Posterior cingulate gyrus (tissue), 11 donors: ENCODE data around the gene OR5B2.
"Not testable (repeated sequence)": the region's sequence is repeated elsewhere in the genome, so short reads cannot be mapped to it uniquely, and the experiment has no call there.

ENCODE experiments used
- DNase-seq, 10 donors: peaks; one replicate each; pipeline versions ENCODE4 v3.0.0 to v3.0.0-alpha.2; 2020 to 2021; ENCODE audit warnings: mixed read lengths in 3 of 10
- intact Hi-C: fragments of 100-400 bp; cut with DNase I; formaldehyde crosslinking; loops from one replicate; pipeline ENCODE4 v1.15.1; 2023

The OR5B2 gene

DNA sequence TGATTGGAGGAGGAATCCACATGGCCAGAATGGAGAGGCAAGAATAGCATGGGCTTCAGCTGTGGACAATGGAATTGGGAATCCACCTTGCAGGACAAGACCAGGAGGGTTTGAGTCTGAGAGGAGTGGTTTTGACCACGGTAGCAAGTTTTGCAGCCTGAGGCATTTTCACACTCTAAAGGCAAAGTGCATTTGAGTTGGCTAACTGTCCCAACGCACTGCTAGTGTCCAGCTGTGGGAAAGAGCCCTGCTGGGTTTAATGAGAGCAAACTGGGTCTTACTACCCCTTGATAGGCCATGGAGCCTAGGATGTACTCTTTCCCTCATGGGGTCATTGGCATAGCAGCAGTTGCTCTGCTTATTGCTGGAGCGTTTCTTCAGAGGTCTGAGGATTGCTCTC lies at the start of gene OR5B2:
OR5B2 (minus strand) TSS at position 101 of the 400 bp plus-strand sequence. CDS start 4,860 bp downstream, outside the sequence.
- DNase-seq: no peak
- intact Hi-C loops: no loop called here

DNA sequence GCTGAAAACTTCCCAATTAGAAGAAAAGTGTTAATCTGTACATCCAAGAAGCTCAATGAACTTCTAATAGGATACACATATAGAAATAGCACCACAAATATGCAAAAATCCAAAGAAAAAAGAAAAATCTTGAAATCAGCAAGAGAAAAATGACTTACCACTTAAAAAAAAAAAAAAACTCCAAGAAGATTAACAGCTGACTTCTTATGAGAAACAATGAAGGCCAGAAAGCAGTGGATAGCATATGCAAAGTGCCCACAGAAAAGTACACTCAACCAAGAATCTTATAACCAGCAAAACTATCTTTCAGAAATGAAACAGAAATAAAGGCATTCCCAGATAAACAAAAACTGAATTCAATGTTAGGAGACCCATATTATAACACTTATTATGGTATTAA lies 44.0 kb upstream of the OR5B2 start:
- DNase-seq: no peak
- intact Hi-C loops: no loop called here

GRCh38 chr11:58466293-58466692 lies 38.4 kb upstream of the OR5B2 start:
- intact Hi-C loops: no loop called here
- no peak for DNase-seq

- intact Hi-C loops: no loop called here
- DNase-seq: no peak
Measured at GRCh38 chr11:58465690-58466089, 37.8 kb upstream of the OR5B2 start.

DNA sequence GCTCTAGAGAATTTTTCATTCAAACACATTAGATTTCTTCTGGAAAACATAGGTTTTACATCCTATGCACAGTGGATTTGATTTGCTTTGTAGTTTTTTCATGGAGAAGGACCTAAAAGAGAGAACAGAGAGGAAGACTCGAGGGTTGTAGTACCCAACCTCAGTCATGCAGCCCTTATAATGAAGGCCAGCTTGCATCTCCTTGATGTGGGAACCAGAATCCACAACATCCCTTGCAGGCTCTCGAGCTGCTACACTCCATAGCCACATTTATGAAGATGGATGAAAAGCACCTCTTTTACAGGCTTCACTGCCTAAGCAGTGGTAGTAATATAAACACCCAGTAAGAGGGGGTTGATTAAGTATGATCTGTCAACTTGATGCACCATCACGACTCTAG lies 23.7 kb upstream of the OR5B2 start:
- no peak for DNase-seq
- intact Hi-C loops: no loop called here

DNA sequence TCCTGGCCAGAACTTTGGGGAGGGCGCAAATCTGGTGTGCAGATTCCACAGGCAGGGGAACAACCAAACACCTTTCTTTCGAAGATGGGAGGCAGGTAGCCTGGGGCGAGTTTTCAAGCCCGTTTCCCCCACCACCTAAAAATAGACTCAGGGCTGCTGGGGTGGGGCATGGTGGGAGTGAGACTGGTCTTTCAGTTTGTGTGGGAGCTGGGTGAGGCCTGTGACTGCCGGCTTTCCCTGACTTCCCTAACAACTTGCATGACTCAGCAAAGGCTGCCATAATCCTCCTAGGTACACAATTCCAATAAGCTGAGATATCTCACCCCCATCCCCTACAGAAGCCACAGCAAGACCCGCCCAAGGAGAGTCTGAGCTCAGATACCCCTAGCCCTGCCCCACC lies 18.4 kb upstream of the OR5B2 start:
- intact Hi-C loops: no loop called here
- DNase-seq: peak in 1 of 10 donors; percentile 60

DNA sequence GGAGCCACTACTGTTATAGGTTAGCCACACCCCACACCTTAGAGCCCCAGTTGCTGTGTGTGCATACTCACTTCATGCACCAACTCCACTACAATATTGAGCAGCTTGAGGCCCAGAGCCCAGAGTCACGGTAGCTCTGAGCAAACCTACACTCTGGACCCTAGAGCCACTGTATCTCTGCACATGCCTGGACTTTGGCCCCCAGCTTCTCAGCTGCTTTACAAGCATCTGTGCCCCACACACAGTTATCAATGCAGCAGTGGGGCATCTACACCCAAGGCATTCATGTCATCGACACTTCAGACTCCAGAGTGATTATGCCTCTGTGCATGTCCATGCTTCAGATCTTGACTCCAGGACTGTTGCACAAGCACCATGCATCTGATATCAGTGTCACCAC lies 16.4 kb upstream of the OR5B2 start:
- DNase-seq: no peak

GRCh38 chr11:58442136-58442535 lies 14.2 kb upstream of the OR5B2 start, which contains the start of gene OR5B12:
OR5B12 (minus strand) TSS chr11:58442236; CDS start chr11:58440151, 2,085 bp downstream.
- intact Hi-C loops: no loop called here
- no peak for DNase-seq

More for the DNA sequence above, 16.4 kb upstream of the OR5B2 start:
- intact Hi-C loops: no loop called here

GRCh38 chr11:58438486-58438885 lies 10.6 kb upstream of the OR5B2 start:
- intact Hi-C loops: no loop called here
- DNase-seq: no peak

- intact Hi-C loops: no loop called here
- DNase-seq: no peak
Measured at GRCh38 chr11:58434217-58434616, 6.3 kb upstream of the OR5B2 start.

DNA sequence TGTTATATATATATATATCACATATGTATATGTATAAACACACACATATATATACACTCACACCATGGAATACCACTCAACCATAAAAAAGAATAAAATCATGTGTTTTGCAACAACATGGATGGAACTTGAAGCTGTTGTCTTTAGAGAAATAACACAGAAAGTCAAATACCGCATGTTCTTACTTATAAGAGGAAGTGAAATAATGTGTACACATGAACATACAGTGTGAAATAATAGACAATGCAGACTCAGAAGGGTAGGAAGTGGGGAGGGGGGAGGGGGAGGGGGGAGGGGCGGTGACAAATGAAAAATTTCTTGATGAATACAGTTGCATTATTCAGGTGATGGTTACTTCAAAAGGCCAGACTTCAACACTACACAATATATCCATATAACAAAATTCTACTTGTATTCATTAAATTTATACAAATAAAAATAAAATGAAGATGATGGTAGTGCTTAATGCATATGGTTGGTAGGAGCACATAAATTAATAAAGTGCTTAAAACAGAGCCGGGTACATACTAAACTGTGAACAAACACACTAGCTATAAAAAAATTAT lies 5.8 kb upstream of the OR5B2 start:
- no peak for DNase-seq
- intact Hi-C loops: no loop called here

GRCh38 chr11:58429273-58429672 lies 1.4 kb upstream of the OR5B2 start:
- no peak for DNase-seq

GRCh38 chr11:58406774-58407173 lies 21.1 kb downstream of the OR5B2 start, which contains the start of gene OR5B3:
OR5B3 (minus strand) TSS chr11:58406874; CDS start chr11:58403409, 3,465 bp downstream.
- no peak for DNase-seq
- intact Hi-C loops: no loop called here

More at GRCh38 chr11:58429273-58429672, 1.4 kb upstream of the OR5B2 start:
- intact Hi-C loops: no loop called here

GRCh38 chr11:58399622-58400021 lies 28.3 kb downstream of the OR5B2 start:
- intact Hi-C loops, DNase-seq: not testable (repeated sequence)

GRCh38 chr11:58395581-58395980 lies 32.3 kb downstream of the OR5B2 start:
- DNase-seq: no peak
- intact Hi-C loops: no loop called here

DNA sequence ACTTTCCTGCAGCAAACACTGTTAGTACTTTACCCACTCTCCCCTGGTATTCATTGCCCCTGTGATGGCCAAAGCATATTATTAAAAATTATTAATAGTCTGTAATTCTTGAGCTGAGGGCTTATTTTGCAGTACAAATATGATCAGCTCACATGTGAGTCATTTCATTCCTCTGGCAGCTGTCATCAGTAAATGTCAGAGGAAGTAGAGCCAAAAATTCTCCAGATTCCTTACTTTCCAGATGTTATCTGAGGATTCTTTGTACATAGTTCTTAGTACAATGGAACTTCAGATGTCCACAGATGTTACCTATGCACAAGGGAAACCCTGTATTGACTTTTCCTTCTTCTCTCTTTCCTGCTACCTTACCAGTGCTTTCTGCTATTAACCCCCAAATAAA lies 33.7 kb downstream of the OR5B2 start:
- intact Hi-C loops: no loop called here

GRCh38 chr11:58392746-58393145 lies 35.2 kb downstream of the OR5B2 start:
- intact Hi-C loops: no loop called here
- DNase-seq: no peak

More for the DNA sequence above, 33.7 kb downstream of the OR5B2 start:
- no peak for DNase-seq

- intact Hi-C loops: no loop called here
- DNase-seq: no peak
Measured at GRCh38 chr11:58391879-58392278, 36.0 kb downstream of the OR5B2 start.

DNA sequence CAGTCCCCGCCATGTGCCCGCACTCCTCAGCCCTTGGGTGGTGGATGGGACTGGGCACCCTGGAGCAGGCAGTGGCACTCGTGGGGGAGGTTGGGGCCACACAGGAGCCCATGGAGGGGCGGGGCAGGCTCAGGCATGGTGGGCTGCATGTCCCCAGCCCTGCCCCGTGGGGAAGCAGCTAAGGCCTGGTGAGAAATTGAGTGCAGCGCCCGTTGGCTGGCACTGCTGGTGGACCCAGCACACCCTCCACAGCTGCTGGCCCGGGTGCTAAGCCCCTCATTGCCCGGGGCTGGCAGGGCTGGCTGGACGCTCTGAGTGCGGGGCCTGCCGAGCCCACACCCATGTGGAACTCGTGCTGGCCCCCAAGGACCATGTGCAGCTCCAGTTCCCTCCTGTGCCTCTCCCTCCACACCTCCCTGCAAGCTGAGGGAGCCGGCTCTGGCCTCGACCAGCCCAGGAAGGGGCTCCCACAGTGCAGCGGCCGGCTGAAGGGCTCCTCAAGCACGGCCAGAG lies 37.3 kb downstream of the OR5B2 start:
- intact Hi-C loops: no loop called here
- peak in 3 of 10 donors; percentile 64 to 71 (median 64) for DNase-seq
